Tibial artery (tissue), 4 donors: ENCODE data around the gene BTBD9.

Source experiments
- DNase-seq, 2 donors: peaks; one replicate each; pipeline ENCODE4 v3.0.0-alpha.2; 2019
- H3K27ac ChIP-seq, 2 donors: fragments of 200-600 bp; sonication (generic) in 1 of 2; 1 replicate in 1 of 2; 2 replicates in 1 of 2; pipeline ENCODE4 v1.5.1; 2018 to 2019; ENCODE audit warnings: mild to moderate bottlenecking in 1 of 2
- H3K27me3 ChIP-seq, 2 donors: fragments of 200-600 bp; sonication (generic) in 1 of 2; one replicate each; pipeline versions ENCODE4 v1.5.1 to v1.6.0; 2016 to 2019
- H3K36me3 ChIP-seq, 3 donors: fragments of 200-600 bp; sonication (generic) in 2 of 3; one replicate each; pipeline ENCODE4 v1.5.1; 2016 to 2019; ENCODE audit warnings: mild to moderate bottlenecking in 2 of 3
- H3K4me1 ChIP-seq, 4 donors: fragments of 200-600 bp; sonication (generic) in 2 of 4; 1 replicate in 3 of 4; 2 replicates in 1 of 4; pipeline ENCODE4 v1.5.1; 2016 to 2019
- H3K4me3 ChIP-seq, 2 donors: fragments of 200-600 bp; sonication (generic) in 1 of 2; 1 replicate in 1 of 2; 2 replicates in 1 of 2; pipeline ENCODE4 v1.5.1; 2018 to 2019; ENCODE audit warnings: mild to moderate bottlenecking in 2 of 2
- H3K9me3 ChIP-seq, 3 donors: fragments of 200-600 bp; sonication (generic) in 1 of 3; one replicate each; pipeline ENCODE4 v1.5.1; 2016 to 2019
- intact Hi-C: fragments of 100-400 bp; cut with DNase I; formaldehyde crosslinking; loops from one replicate; pipeline ENCODE4 v1.15.0; 2023; ENCODE audit warnings: low total_unique reads
- TF ChIP-seq, protein P1 (sequence below), 2 experiments: fragments of 200-600 bp in 1 of 2; fragments of 450-650 bp in 1 of 2; IDR thresholded peaks; one replicate each; pipeline ENCODE4 v1.5.1; 2017 to 2019; ENCODE audit warnings: antibody characterized with exemption in 2 of 2, mild to moderate bottlenecking in 1 of 2, moderate library complexity in 1 of 2

BTBD9 gene

DNA sequence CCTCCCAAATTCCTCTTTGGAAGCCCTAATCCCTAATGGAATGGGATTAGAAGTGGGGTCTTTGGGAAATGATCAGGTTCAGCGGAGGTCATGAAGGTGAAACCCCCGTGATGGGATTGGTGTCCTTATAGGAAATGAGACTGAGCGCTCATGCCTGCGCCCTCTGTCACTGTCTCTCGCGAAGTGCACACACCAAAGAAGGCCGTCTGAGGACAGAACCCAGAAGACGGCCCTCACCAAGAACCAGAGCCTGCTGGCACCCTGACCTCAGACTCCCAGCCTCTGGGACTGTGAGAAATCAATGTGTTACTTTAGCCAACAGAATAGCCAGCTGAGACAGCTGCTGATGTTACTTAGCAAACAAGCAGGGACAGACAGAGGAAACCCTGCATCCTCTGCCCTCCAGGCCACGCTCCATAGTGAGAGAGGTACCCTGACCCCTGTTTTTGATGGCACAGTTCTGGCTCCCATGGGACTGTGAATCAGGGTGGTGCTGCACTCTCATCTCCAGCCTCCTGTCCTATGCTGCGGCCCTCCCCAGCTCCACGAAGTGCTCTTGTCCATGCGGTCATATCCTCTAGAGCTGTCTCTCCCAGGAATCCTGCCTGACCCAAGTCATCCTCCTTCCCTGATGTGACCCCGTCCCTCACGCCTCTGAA is 450.9 kb downstream of the BTBD9 start:
- no peak for DNase-seq
- Histone ChIP-seq H3K9me3 (no peaks in the 10 kb centered on the region), H3K4me1 (no peaks in the 10 kb centered on the region), H3K27me3 (no peaks in the 10 kb centered on the region), H3K27ac (no peak overlapping the region), H3K4me3 (no peak overlapping the region), H3K36me3 (no peaks in the 10 kb centered on the region)
- TF ChIP-seq, protein P1, sequence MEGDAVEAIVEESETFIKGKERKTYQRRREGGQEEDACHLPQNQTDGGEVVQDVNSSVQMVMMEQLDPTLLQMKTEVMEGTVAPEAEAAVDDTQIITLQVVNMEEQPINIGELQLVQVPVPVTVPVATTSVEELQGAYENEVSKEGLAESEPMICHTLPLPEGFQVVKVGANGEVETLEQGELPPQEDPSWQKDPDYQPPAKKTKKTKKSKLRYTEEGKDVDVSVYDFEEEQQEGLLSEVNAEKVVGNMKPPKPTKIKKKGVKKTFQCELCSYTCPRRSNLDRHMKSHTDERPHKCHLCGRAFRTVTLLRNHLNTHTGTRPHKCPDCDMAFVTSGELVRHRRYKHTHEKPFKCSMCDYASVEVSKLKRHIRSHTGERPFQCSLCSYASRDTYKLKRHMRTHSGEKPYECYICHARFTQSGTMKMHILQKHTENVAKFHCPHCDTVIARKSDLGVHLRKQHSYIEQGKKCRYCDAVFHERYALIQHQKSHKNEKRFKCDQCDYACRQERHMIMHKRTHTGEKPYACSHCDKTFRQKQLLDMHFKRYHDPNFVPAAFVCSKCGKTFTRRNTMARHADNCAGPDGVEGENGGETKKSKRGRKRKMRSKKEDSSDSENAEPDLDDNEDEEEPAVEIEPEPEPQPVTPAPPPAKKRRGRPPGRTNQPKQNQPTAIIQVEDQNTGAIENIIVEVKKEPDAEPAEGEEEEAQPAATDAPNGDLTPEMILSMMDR (IDR thresholded peaks at IDR 0.05) = no peak
- intact Hi-C loops = no loop called here

DNA sequence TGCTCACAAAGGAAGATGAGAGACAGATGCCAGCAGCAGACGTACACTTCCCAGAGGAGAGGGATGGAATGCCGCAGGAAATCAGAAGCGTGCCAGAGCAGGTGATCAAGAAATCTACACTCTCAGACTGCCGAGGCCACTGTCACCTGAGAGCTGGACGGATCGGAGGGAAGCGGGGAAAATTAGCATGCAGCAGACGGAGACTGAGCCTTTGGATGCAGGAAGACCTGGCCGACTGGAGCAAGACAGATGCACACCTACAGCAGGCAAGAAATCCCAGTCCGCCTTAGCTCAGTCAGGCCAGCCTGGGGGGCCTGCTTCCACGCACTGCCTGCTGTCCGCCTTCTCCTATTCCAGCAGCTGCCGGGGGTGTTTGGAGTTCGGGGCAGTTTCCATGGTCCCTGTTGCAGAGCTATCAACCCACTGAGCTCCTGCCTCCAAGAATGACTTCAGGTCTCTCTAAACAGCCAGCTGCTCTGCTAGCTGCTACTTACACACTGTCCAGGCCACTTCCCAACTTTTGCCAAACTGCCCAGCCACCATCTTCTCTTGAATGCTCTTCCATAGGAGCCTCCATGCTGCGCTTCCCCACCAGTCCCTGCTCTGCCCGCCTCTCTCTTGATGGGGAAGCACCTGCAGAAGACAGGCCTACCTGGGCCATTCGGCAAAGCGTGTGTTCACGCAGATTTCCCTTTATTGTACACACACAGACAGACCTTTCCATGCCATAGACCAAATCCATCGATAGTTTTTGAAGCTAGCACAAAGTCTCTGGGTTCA is 451.7 kb downstream of the BTBD9 start:
- Histone ChIP-seq H3K27me3 (no peaks in the 10 kb centered on the region), H3K36me3 (no peaks in the 10 kb centered on the region), H3K4me3 (no peak overlapping the region), H3K9me3 (no peaks in the 10 kb centered on the region), H3K4me1 (no peaks in the 10 kb centered on the region), H3K27ac (no peak overlapping the region)
- DNase-seq = no peak
- TF ChIP-seq, protein P1 (IDR thresholded peaks at IDR 0.05) = no peak
- intact Hi-C loops = no loop called here

DNA sequence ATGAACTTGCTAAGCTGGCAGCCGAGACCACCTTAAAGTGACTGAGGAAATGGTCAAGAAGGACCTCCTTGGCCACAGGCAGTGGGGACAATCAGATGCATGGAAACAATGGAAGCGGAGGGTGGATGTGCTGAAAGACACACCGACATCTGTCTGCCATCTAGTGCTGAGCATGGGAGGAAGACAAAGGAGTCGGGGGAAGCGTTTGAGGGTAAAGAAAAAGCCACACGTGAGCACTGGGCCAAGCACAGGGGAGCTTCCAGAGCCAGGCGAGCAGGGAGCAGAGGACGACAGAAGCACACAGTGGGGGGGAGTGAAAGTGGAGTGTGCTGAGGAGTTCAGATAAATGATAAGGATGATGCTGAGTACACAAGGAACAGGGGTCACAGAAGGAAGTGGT is 452.4 kb downstream of the BTBD9 start:
- H3K9me3 ChIP-seq = no peaks in the 10 kb centered on the region
- intact Hi-C loops = no loop called here
- no peaks in the 10 kb centered on the region for H3K27me3 ChIP-seq
- no peak overlapping the region for H3K4me3 ChIP-seq
- H3K27ac ChIP-seq = no peak overlapping the region
- no peak for DNase-seq
- no peaks in the 10 kb centered on the region for H3K4me1 ChIP-seq
- no peaks in the 10 kb centered on the region for H3K36me3 ChIP-seq
- TF ChIP-seq, protein P1 (IDR thresholded peaks at IDR 0.05) = no peak

DNA sequence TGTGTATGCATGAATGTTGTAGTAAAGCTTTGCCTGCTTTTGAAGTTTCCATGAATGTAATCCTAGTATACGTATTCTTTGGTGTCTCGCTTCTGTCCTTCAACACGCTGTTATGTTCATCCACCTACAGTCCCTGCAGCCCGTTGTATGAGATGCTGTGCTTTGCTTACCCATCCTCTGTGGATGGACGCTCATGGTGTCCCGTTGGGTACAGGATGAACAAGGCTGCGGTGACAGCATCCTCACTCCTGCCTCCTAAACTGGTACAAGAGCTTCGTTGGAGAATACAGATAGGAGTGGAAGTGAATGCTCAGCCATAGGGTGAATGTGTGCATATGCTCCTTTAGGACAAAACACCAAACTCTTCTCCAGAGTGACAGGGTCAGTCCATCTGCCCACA is 454.0 kb downstream of the BTBD9 start:
- intact Hi-C loops = no loop called here
- TF ChIP-seq, protein P1 (IDR thresholded peaks at IDR 0.05) = no peak
- DNase-seq = no peak
- no peaks in the 10 kb centered on the region for H3K9me3 ChIP-seq
- H3K4me3 ChIP-seq = no peak overlapping the region
- H3K27me3 ChIP-seq = no peaks in the 10 kb centered on the region
- H3K36me3 ChIP-seq = no peaks in the 10 kb centered on the region
- no peaks in the 10 kb centered on the region for H3K4me1 ChIP-seq
- H3K27ac ChIP-seq = no peak overlapping the region

DNA sequence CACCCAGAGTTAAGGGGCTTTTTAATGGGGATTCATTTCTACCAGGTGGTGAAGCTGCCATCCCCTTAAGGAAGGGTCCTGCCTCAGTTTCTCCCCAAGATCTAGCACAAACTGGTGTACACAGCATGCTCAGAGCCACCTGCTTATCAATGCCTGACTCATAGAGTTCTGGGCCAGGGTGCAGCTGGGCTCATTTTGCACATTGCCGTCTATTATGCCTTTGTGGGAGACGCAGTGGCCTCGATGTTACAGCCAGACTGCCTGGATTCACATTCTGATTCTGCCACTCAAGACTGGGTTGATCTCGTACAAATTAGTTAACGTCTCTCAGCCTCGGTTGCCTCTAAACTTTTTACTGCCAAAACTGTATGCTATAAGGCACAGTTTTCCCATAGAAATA is 454.5 kb downstream of the BTBD9 start:
- H3K36me3 ChIP-seq = no peaks in the 10 kb centered on the region
- H3K4me1 ChIP-seq = no peaks in the 10 kb centered on the region
- no peak overlapping the region for H3K27ac ChIP-seq
- no peak overlapping the region for H3K4me3 ChIP-seq
- no peak for DNase-seq
- intact Hi-C loops = no loop called here
- H3K9me3 ChIP-seq = no peaks in the 10 kb centered on the region
- TF ChIP-seq, protein P1 (IDR thresholded peaks at IDR 0.05) = no peak
- no peaks in the 10 kb centered on the region for H3K27me3 ChIP-seq
